GM12878 (cell line): Measurements from ENCODE around the gene PRSS57.

Source experiments
- CEBPB ChIP-seq, 2 experiments: fragments of 150-350 bp in 1 of 2; IDR thresholded peaks; 2 replicates each; pipeline ENCODE4 v1.6.1; 2012 to 2014; ENCODE audit warnings: low read depth in 2 of 2, low read length in 2 of 2, borderline replicate concordance in 1 of 2, inconsistent platforms in 1 of 2
- EZH2 ChIP-seq: IDR thresholded peaks from 2 replicates; pipeline ENCODE4 v1.6.1; 2012; ENCODE audit warnings: low read depth, mild to moderate bottlenecking, control low read depth, inconsistent platforms, low read length, borderline replicate concordance; ENCODE audit not compliant: control insufficient read depth
- POLR2AphosphoS5 ChIP-seq: IDR thresholded peaks from 2 replicates; pipeline ENCODE4 v1.6.1; 2011; ENCODE audit warnings: mild to moderate bottlenecking, low read length, inconsistent platforms
- TF ChIP-seq, protein P1 (sequence below), 3 experiments: IDR thresholded peaks in 2 of 3; conservative IDR thresholded peaks in 1 of 3; 2 replicates each; pipeline ENCODE4 v1.5.1; 2011; ENCODE audit warnings: low read depth in 3 of 3, low read length in 3 of 3, mild to moderate bottlenecking in 3 of 3, control low read depth in 2 of 3, moderate library complexity in 2 of 3, inconsistent platforms in 1 of 3, mixed read lengths in 1 of 3; ENCODE audit not compliant: control insufficient read depth in 2 of 3, insufficient read depth in 1 of 3; ENCODE audit errors: extremely low read depth in 1 of 3

GRCh38 chr19:709965-710571, 14.8 kb upstream of the PRSS57 start:
- no peak for TF ChIP-seq CEBPB (IDR thresholded peaks at IDR 0.05; ENCODE audit: borderline replicate concordance in 1 of 2, low read depth in 2 of 2, low read length in 2 of 2)
- TF ChIP-seq, protein P1, sequence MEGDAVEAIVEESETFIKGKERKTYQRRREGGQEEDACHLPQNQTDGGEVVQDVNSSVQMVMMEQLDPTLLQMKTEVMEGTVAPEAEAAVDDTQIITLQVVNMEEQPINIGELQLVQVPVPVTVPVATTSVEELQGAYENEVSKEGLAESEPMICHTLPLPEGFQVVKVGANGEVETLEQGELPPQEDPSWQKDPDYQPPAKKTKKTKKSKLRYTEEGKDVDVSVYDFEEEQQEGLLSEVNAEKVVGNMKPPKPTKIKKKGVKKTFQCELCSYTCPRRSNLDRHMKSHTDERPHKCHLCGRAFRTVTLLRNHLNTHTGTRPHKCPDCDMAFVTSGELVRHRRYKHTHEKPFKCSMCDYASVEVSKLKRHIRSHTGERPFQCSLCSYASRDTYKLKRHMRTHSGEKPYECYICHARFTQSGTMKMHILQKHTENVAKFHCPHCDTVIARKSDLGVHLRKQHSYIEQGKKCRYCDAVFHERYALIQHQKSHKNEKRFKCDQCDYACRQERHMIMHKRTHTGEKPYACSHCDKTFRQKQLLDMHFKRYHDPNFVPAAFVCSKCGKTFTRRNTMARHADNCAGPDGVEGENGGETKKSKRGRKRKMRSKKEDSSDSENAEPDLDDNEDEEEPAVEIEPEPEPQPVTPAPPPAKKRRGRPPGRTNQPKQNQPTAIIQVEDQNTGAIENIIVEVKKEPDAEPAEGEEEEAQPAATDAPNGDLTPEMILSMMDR (IDR thresholded peaks at IDR 0.05 in 2 of 3, conservative IDR thresholded peaks at IDR 0.05 in 1 of 3; ENCODE audit: control insufficient read depth in 2 of 3, extremely low read depth in 1 of 3, insufficient read depth in 1 of 3, low read depth in 3 of 3, low read length in 3 of 3): no peak
- no peak for TF ChIP-seq EZH2
- no peak for TF ChIP-seq POLR2AphosphoS5
